Measurements from ENCODE around the gene ADO. TPM values are rescaled to one million over a fixed set of nuclear protein-coding genes. Genes with fewer than 3 reads are reported as not detected.
"Not testable (repeated sequence)": the region's sequence is repeated elsewhere in the genome, so short reads cannot be mapped to it uniquely, and the experiment has no call there.

The ADO gene
- total RNA-seq, 1 donor from 2014 or later, result 16.3 TPM

- FAIRE-seq (no peak), DNase-seq (ENCODE audit: low read depth) (no peak)
- Histone ChIP-seq H3K27me3 (ENCODE audit: control insufficient read depth, insufficient read depth, low read length) (no peaks in the 10 kb centered on the region), H3K4me3 (ENCODE audit: low read depth, low read length) (no peak overlapping the region), H3K36me3 (ENCODE audit: control insufficient read depth, insufficient read depth, low read length) (no peaks in the 10 kb centered on the region)
- TF ChIP-seq CTCF (IDR thresholded peaks at IDR 0.05; ENCODE audit: insufficient read depth, low read length, severe bottlenecking), result no peak
Observed at GRCh38 chr10:62772186-62772974, 32.1 kb upstream of the ADO start.

GRCh38 chr10:62778125-62778524, 26.4 kb upstream of the ADO start:
- Histone ChIP-seq H3K36me3 (ENCODE audit: control insufficient read depth, insufficient read depth, low read length) (no peaks in the 10 kb centered on the region), H3K4me3 (ENCODE audit: low read depth, low read length) (no peak overlapping the region)
- FAIRE-seq, result no peak

GRCh38 chr10:62779487-62780248, 24.9 kb upstream of the ADO start:
- Histone ChIP-seq H3K36me3 (ENCODE audit: control insufficient read depth, insufficient read depth, low read length) (no peaks in the 10 kb centered on the region), H3K27me3 (ENCODE audit: control insufficient read depth, insufficient read depth, low read length) (no peaks in the 10 kb centered on the region), H3K4me3 (ENCODE audit: low read depth, low read length) (no peak overlapping the region)
- no peak for FAIRE-seq
- no peak for TF ChIP-seq CTCF (IDR thresholded peaks at IDR 0.05; ENCODE audit: insufficient read depth, low read length, severe bottlenecking)
- DNase-seq (ENCODE audit: low read depth), result peak; percentile 66

More at GRCh38 chr10:62778125-62778524, 26.4 kb upstream of the ADO start:
- no peak for DNase-seq (ENCODE audit: low read depth)
- H3K27me3 ChIP-seq (ENCODE audit: control insufficient read depth, insufficient read depth, low read length), result no peaks in the 10 kb centered on the region
- no peak for TF ChIP-seq CTCF (IDR thresholded peaks at IDR 0.05; ENCODE audit: insufficient read depth, low read length, severe bottlenecking)

- H3K4me3 ChIP-seq (ENCODE audit: low read depth, low read length); H3K27me3 ChIP-seq (ENCODE audit: control insufficient read depth, insufficient read depth, low read length); H3K36me3 ChIP-seq (ENCODE audit: control insufficient read depth, insufficient read depth, low read length); FAIRE-seq; DNase-seq (ENCODE audit: low read depth): not testable (repeated sequence)
Observed at GRCh38 chr10:62784537-62784936, 20.0 kb upstream of the ADO start.

GRCh38 chr10:62788285-62788684, 16.2 kb upstream of the ADO start:
- H3K36me3 ChIP-seq (ENCODE audit: control insufficient read depth, insufficient read depth, low read length); H3K4me3 ChIP-seq (ENCODE audit: low read depth, low read length); H3K27me3 ChIP-seq (ENCODE audit: control insufficient read depth, insufficient read depth, low read length); FAIRE-seq; DNase-seq (ENCODE audit: low read depth): not testable (repeated sequence)

GRCh38 chr10:62788861-62789467, 15.6 kb upstream of the ADO start:
- no peak overlapping the region for H3K4me3 ChIP-seq (ENCODE audit: low read depth, low read length)
- H3K36me3 ChIP-seq (ENCODE audit: control insufficient read depth, insufficient read depth, low read length), result no peaks in the 10 kb centered on the region
- TF ChIP-seq CTCF (IDR thresholded peaks at IDR 0.05; ENCODE audit: insufficient read depth, low read length, severe bottlenecking), result no peak
- FAIRE-seq, result no peak
- no peaks in the 10 kb centered on the region for H3K27me3 ChIP-seq (ENCODE audit: control insufficient read depth, insufficient read depth, low read length)
- no peak for DNase-seq (ENCODE audit: low read depth)
